ENCODE data around the gene HLF. TPM values are rescaled to one million over a fixed set of nuclear protein-coding genes. Genes with fewer than 3 reads are reported as not detected.

Gene HLF
- total RNA-seq, 1 donor from 2014 or later: 0.51 TPM

DNA sequence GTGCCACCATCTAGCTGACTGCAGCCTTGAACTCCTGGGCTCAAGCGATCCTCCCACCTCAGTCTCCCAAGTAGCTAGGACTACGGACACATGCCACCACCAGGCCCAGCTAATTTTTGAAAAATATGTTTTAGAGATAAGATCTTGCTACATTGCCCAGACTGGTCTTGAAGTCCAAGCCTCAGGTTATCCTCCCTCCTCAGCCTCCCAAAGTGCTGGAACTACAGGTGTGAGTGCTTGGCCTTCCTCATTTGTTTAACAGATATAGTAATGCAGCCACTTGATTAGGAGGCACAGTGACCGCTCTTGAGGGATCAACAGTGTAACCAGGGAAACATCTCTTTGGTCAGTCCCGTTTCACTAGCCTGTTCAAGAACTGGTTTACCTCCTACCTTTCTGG lies 35.1 kb downstream of the HLF start:
- peaks cover 11% of the 10 kb centered on the region for H3K27me3 Mint-ChIP-seq (ENCODE audit: unreplicated experiment)
- DNase-seq (ENCODE audit: extremely low spot score, unreplicated experiment): no peak
- H3K9me3 Mint-ChIP-seq (ENCODE audit: unreplicated experiment): no peaks in the 10 kb centered on the region
- no peak overlapping the region for H3K27ac Mint-ChIP-seq (ENCODE audit: unreplicated experiment)
- H3K36me3 Mint-ChIP-seq (ENCODE audit: unreplicated experiment): no peaks in the 10 kb centered on the region
- TF ChIP-seq, protein P1, sequence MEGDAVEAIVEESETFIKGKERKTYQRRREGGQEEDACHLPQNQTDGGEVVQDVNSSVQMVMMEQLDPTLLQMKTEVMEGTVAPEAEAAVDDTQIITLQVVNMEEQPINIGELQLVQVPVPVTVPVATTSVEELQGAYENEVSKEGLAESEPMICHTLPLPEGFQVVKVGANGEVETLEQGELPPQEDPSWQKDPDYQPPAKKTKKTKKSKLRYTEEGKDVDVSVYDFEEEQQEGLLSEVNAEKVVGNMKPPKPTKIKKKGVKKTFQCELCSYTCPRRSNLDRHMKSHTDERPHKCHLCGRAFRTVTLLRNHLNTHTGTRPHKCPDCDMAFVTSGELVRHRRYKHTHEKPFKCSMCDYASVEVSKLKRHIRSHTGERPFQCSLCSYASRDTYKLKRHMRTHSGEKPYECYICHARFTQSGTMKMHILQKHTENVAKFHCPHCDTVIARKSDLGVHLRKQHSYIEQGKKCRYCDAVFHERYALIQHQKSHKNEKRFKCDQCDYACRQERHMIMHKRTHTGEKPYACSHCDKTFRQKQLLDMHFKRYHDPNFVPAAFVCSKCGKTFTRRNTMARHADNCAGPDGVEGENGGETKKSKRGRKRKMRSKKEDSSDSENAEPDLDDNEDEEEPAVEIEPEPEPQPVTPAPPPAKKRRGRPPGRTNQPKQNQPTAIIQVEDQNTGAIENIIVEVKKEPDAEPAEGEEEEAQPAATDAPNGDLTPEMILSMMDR (IDR thresholded peaks at IDR 0.05): no peak
- H3K4me3 Mint-ChIP-seq (ENCODE audit: unreplicated experiment): no peak overlapping the region
- H3K4me1 Mint-ChIP-seq (ENCODE audit: unreplicated experiment): no peaks in the 10 kb centered on the region

DNA sequence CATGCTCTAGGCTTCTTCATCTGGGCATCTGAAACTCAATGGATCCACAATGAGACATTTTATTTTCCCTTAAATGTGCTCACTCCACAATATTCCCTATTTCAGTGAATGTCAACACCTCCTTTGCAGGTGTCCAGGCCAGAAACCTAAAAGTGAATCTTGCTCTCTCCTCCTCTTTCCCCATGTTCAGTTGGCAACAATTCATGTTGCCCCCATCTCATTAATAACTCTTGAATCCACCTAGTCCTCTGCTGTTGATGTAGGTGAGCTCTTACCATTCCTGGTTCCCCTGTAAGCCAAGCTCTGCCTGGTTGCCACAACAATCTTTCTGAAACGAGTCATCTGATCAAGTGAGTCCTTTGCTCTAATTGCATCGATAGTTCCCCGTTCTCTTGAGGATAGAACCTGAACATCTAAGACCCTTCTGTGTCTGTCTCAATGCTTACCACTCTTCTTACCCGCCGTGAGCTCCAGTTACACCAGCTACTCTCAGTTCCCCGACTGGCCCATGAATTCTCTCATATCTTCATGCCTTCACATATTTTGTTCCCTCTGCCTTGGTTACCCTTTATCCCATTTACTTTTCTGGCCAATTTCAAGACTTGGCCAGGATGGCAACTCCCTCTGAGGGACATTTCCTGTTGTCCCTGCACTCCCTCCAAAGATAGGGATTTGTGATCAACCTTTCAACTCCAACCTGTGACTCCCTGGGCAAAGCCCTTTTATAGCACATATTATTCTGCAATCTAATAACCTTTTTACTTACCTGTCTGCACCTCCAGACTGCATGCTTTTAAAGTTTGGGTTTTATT lies 35.9 kb downstream of the HLF start:
- H3K27ac Mint-ChIP-seq (ENCODE audit: unreplicated experiment): no peak overlapping the region
- no peak overlapping the region for H3K4me3 Mint-ChIP-seq (ENCODE audit: unreplicated experiment)
- peaks cover 11% of the 10 kb centered on the region for H3K27me3 Mint-ChIP-seq (ENCODE audit: unreplicated experiment)
- H3K4me1 Mint-ChIP-seq (ENCODE audit: unreplicated experiment): no peaks in the 10 kb centered on the region
- no peak for DNase-seq (ENCODE audit: extremely low spot score, unreplicated experiment)
- H3K36me3 Mint-ChIP-seq (ENCODE audit: unreplicated experiment): no peaks in the 10 kb centered on the region
- TF ChIP-seq, protein P1 (IDR thresholded peaks at IDR 0.05): no peak
- H3K9me3 Mint-ChIP-seq (ENCODE audit: unreplicated experiment): no peaks in the 10 kb centered on the region

DNA sequence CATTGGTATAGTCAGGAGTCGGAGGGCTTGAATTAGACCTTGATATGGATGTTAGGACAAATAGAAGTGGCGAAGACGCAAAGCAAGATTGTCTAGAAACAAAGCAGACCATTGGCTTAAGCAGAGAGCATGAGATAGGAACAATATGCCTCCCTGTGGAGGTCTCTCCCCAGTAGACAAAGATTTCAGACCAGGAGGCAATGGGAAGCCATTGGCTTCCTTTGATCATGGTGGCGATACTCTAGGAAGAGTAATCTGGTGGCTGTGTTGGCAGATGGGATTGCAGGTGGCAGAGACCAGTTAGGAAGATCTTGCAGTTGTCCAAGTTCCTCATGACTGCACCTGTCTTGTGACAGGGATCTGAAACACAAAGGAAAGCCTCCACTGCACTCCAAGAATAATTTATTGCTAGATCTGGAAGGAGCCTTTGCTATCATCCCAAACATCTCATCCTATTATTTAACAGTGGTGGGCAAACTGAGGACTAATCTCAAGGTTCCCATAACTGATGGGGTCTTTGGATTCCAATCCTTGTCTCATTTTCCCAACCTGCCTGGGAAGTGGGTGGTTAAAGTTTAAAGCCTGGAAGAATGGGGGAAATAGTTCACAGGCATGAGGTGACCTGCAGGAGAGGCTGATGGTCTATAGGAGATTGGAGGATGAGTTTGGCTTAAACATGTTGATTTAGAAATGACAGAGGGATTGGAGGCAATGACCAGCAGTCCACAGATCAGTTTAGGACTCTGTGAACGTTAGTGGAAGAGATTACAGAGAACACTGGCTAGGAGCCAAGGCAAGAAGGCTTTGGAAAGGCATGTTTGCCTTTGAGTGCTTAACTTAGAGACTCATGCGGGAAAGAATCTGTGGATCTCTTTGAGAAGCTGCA lies 37.0 kb downstream of the HLF start:
- H3K36me3 Mint-ChIP-seq (ENCODE audit: unreplicated experiment): no peaks in the 10 kb centered on the region
- H3K4me3 Mint-ChIP-seq (ENCODE audit: unreplicated experiment): no peak overlapping the region
- no peak overlapping the region for H3K27ac Mint-ChIP-seq (ENCODE audit: unreplicated experiment)
- TF ChIP-seq, protein P1 (IDR thresholded peaks at IDR 0.05): no peak
- no peaks in the 10 kb centered on the region for H3K4me1 Mint-ChIP-seq (ENCODE audit: unreplicated experiment)
- no peaks in the 10 kb centered on the region for H3K9me3 Mint-ChIP-seq (ENCODE audit: unreplicated experiment)
- H3K27me3 Mint-ChIP-seq (ENCODE audit: unreplicated experiment): peaks cover 10% of the 10 kb centered on the region
- no peak for DNase-seq (ENCODE audit: extremely low spot score, unreplicated experiment)

DNA sequence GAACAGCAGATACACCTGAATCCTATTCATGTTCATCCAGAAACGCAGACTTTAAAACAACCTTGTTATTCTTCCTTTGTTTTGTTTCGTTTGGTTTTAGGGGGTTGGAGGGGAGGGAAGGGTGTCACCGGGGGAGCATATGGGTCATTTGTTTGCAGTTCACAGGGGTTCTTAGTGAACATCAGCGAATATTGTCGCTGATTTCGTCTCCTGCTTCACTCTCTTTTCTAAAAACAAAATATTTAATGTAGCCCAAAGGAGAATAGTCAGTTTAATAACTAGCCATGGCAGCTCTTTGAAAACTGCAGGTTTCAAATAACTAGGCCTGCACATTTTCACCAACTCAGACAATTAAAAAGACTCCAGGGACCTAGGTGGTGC lies 37.6 kb downstream of the HLF start:
- no peaks in the 10 kb centered on the region for H3K36me3 Mint-ChIP-seq (ENCODE audit: unreplicated experiment)
- TF ChIP-seq, protein P1 (IDR thresholded peaks at IDR 0.05): no peak
- H3K27me3 Mint-ChIP-seq (ENCODE audit: unreplicated experiment): peaks cover 7% of the 10 kb centered on the region

DNA sequence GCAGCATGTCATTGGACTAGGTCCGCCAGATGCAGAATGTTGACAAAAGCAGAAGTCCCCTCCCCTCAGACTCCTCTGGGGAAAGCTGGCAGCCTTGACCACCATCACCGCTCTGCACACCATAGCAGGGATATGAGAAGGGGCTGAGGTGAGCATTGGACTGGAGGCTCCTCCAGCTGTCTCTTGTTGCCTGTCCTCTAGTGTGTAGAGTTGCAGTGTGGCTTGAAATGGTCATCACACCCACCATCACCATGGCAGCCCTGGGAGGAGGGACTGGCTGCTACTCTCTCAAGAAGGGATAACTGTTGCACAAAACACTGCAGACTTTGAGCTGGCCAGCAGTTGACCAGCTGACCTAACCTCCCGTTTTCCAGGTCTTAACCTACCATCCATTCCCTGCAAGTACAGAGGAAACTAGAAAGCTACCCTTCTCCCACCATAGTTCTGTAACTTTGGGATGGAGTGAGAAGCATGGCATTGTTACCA lies 38.3 kb downstream of the HLF start:
- H3K27ac Mint-ChIP-seq (ENCODE audit: unreplicated experiment): no peak overlapping the region
- TF ChIP-seq, protein P1 (IDR thresholded peaks at IDR 0.05): no peak
- H3K9me3 Mint-ChIP-seq (ENCODE audit: unreplicated experiment): no peaks in the 10 kb centered on the region
- peaks cover 7% of the 10 kb centered on the region for H3K27me3 Mint-ChIP-seq (ENCODE audit: unreplicated experiment)
- DNase-seq (ENCODE audit: extremely low spot score, unreplicated experiment): no peak
- H3K4me1 Mint-ChIP-seq (ENCODE audit: unreplicated experiment): no peaks in the 10 kb centered on the region
- H3K36me3 Mint-ChIP-seq (ENCODE audit: unreplicated experiment): no peaks in the 10 kb centered on the region
- H3K4me3 Mint-ChIP-seq (ENCODE audit: unreplicated experiment): no peak overlapping the region

More for the DNA sequence above, 37.6 kb downstream of the HLF start:
- Mint-ChIP-seq H3K4me3 (ENCODE audit: unreplicated experiment) (no peak overlapping the region), H3K9me3 (ENCODE audit: unreplicated experiment) (no peaks in the 10 kb centered on the region), H3K4me1 (ENCODE audit: unreplicated experiment) (no peaks in the 10 kb centered on the region), H3K27ac (ENCODE audit: unreplicated experiment) (no peak overlapping the region)
- DNase-seq (ENCODE audit: extremely low spot score, unreplicated experiment): no peak

All from osteocyte (in vitro differentiated cells).